ENCODE data around the gene C1orf216.
"Not testable (repeated sequence)": the region's sequence is repeated elsewhere in the genome, so short reads cannot be mapped to it uniquely, and the experiment has no call there.

Gene C1orf216, protein sequence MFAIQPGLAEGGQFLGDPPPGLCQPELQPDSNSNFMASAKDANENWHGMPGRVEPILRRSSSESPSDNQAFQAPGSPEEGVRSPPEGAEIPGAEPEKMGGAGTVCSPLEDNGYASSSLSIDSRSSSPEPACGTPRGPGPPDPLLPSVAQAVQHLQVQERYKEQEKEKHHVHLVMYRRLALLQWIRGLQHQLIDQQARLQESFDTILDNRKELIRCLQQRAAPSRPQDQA

DNA sequence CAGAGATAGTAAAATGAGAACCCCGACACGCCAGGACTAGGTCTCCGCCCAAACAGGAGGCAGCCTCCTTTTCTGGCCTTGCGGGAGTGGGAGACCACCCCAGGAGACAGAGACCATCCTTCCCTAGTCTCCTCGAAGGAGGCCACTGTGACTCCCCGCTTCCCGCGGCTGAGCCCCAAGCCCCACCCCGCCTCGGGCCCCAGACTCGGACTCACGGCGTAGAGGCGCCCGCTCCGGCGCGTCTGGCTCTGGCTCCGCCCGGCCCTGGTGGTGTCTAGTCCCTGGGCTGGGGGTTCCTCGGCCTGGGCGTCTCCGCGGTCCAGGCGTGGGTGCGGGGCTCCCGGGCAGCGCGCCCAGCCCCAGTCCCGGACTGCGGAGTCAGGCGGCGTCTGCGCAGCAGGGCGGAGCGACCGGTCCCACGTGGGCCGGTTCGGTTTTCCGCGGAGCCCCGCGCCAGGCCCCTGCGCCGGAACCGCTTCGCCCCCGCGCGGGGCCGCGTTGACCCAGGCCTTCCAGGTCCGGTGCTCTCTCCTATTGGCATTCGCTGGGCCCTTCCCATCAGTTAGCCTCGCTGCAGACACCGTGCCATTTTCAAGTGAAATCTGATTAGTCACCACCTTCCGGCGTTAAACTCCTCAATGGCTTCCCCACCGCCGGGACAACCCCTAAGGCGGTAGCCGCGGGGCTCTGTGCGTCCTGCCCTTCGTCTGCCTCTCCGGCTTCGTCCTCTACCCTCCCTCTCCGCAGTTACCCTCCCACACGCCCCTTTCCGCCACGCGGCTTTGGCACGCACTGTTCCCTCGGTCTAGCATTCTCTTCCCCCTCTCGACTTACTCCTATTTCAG lies at the start of gene C1orf216:
Gene C1orf216, minus strand, starts transcription at position 393 of the 845 bp plus-strand sequence. CDS start 2,563 bp downstream, outside the sequence.
- DNase-seq: peak; percentile 65 to 89

DNA sequence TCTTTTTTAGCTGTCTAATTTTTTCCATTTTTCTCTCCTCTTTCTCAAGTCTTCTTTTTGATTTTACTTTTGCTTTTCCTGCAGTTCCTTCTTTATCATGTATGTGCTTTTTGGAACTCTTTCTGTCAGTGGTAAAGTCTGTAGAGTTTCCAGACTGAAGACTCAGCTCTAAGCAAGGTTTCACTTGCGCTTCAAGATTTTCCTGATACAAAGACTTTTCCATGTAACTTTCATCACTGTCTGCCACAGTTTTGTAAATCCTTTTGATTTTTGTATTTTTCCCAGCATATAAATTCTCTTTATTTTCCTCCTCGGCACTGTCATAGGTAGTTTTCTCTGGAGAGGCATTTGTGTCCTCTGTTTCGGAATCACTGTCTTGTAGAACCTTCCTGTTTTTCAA lies 45.6 kb upstream of the C1orf216 start:
- DNase-seq: no peak

- no peak for DNase-seq
These were observed 44.5 kb upstream of the C1orf216 start for GRCh38 chr1:35763201-35763600.

DNA sequence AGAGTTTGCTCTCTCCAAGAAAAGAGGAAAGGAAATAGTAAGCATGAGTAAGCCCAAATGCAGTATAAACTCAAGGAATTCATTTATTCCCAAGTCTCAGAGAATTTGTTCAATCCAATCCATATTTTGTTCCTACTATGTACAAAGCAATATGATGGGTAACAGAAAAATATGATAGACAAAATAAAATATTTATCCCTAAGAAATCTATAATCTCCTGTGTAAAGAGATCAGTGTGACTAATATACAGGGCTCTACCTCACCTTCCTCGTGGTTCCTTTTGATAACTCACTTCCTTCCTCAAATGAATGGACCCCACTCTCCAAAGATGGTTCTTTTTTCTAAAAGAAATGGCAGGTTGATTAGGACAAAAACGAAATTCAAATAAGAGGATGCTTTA lies 43.5 kb upstream of the C1orf216 start:
- no peak for DNase-seq

GRCh38 chr1:35756064-35756463 lies 37.4 kb upstream of the C1orf216 start:
- no peak for DNase-seq

DNA sequence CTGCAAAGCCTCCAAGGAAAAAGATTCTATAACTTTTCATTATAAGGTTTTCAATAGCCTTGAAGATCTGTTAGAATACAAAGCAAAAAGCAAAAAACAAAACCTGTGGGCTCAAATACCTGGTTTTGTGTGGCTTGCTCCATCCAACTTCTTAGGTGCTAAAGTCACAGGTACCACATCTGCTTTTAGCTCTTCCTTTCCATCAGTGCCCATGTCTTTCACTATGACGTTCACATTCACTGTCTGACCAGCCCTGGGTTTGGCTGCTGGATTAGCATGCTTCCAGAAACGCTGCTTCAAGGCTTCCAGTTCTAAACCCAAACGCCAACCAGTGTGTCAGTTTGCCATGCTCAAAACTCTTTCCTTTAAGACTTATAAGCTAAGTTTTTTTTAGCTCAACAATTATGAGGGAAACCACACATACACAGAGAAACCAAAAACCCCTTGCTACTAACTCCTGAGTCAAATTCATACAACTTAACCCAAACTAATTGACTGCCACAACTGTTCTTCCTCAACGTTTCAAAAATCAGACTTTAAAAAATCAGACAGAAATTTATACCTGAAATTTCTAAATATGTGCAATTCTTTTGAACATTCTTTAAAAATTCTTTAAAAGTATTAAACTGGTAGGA lies 35.1 kb upstream of the C1orf216 start:
- DNase-seq: no peak

DNA sequence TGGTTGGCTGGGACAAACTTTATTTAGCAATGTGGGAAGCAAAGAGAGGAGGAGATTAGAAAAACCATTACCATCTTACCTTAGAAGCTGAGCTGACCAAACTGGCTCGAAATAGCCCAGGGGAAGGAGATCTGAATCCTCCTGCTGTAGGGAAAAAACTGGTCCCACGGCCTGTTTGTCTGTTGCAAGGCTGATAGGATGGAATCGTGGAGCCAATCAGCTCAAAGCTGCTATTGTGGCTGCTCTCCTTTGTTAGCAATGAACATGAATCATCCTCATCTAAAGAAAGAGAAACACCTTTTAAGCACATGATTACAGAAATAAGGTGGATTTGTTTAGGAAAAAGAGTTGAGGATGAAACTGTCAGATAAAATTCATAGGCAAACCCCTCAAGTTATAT lies 29.6 kb upstream of the C1orf216 start:
- DNase-seq: no peak

DNA sequence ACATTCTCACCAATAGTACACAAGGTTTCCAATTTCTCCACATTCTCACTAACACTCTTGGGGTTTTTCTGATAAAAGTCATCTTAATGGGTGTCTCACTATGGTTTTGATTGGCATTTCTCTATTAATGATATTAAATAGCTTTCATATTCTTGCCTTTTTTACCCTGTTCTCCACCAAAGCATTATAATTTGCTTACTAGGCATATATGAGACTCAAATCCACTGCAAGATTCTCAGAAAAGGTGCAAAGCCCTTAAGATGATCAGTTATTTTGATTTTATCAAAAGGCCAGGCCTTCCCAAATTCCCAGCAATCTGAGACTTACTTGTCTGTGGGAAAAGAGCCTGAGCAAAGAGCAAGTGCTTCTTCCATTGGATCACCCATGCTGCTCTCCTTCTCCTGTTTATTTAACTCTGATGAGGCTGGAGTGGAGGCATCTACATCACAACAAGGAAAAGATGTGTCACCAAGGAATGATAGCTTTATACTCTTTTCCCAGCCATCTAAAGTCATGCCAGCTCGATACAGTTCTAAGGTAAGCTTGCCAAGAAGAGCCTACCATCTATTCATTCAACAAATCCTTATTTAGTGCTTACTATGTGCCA lies 26.5 kb upstream of the C1orf216 start:
- no peak for DNase-seq

DNA sequence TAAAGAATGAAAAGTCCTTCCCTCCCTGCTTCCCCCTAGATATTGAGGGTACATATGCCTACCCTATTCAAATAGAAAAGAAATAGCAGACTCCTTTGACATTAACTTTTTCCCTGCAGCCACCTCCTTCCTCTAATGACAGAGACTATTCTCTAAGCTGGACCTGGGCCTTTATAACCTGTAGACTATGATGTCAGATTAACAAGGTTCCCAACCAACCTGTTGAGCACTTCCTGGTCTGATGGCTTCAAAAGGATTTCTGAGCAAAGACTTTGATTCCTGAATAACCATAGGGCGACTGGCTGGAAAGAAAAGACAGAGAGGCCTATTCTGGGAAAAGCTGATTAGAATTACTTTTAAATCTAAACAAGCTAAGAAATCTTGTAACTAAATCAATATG lies 18.4 kb upstream of the C1orf216 start:
- DNase-seq: no peak

GRCh38 chr1:35727434-35728040 lies 8.9 kb upstream of the C1orf216 start:
- DNase-seq: no peak

GRCh38 chr1:35726450-35727433 lies 8.1 kb upstream of the C1orf216 start:
- DNase-seq: peak in 1 of 2 donors; percentile 60

DNA sequence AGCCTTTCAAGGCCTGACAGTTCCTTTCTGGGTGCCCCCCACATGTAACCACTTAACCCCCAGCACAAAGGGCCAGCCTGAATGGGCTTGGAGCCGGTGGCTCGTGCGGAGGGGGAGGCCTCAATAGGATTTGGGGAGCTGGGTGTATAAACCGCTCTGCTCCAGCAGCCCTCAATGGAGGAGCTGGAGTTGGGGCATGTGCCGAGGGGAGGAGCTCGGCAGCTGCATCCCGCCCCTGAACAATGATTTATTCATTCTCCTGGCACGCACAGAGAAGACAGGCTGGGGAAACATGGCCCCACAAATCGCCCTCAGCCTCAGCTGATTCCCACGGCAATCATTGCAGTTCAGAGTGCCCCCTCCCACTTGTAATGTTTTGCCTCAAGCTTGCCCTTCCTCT lies 6.9 kb upstream of the C1orf216 start:
- no peak for DNase-seq

GRCh38 chr1:35717911-35718476 lies 690 bp downstream of the C1orf216 start:
- peak; percentile 6 to 15 for DNase-seq

DNA sequence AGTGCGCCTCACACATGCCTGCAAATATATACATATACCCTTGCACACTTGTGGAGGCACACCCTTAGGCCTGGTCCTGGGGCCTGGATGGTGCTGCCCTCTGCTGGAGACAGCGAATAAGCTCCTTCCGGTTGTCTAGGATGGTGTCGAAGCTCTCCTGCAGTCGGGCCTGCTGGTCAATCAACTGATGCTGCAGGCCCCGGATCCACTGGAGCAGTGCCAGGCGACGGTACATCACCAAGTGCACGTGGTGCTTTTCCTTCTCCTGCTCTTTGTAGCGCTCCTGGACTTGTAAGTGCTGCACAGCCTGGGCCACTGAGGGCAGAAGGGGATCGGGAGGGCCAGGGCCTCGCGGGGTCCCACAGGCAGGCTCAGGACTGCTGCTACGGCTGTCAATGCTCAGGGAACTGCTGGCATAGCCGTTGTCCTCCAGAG lies 3.1 kb downstream of the C1orf216 start:
- DNase-seq: peak; percentile 6 to 41

- no peak for DNase-seq
These were observed 3.6 kb downstream of the C1orf216 start for GRCh38 chr1:35714921-35715567.

DNA sequence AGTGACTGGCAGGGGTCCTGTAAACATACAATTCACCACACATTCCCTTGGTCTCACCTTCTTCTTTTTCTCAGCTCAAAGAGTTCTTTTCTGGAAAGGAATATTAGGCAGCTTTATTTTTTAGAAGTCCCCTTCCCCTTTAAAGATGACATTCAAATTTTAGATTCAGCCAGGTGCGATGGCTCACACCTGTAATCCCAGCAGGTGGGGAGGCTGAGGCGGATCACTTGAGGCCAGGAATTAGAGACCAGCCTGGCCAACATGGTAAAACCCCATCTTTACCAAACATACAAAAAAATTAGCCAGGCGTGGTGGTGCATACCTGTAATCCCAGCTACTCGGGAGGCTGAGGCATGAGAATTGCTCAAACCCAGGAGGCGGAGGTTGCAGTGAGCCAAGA lies 7.6 kb downstream of the C1orf216 start:
- DNase-seq: not testable (repeated sequence)

DNA sequence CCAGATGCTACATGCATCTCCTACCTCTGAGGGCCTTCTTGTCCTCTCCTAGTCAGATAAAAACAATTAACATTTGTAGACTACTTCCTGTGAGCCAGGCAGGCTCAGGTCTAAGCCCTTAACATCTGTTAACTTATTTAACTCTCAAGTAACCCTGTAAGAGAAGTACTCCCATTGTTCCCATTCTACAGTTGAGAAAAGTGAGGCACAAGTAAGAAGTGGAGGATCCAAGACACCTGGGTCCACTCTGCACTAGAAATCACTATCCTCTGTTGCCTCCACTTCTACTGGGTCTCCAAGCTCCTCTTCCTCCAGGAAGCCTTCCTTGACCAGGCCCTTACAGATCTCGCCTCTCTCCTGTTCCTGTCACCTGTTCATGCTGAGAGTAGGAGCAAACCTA lies 9.7 kb downstream of the C1orf216 start:
- DNase-seq: no peak

DNA sequence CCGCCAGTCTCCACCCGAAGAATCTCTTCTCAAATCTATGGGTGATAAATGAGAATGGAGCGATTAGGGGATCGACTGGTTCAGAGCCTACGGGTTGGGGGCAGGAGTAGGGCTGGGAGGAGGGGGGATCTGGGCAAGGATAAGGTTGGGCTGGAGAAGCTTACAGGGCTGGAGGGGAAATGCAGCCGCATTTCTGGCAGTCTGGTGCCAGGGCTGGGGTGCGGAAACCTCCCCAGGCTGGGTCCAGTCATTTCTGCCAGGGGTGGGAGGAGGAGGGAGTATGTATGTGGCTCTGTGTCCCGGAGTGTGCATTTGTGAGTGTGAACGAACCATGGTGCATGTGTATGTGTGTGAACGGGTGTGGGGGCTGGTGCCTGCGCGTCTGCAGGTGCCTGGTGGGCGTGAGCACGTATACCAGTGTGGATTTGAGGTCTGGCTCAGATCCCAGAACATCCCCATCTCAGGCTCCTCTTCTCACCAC lies 10.2 kb downstream of the C1orf216 start:
- no peak for DNase-seq

- DNase-seq: no peak
These were observed 10.9 kb downstream of the C1orf216 start for GRCh38 chr1:35707601-35708440.
